ENCODE results near the gene SERPINB3. TPM values are rescaled to one million over a fixed set of nuclear protein-coding genes. Genes with fewer than 3 reads are reported as not detected.

SERPINB3 gene
- total and polyA plus RNA-seq, 2 donors from 2014 or later, result 0.37 TPM; not detected in 1

DNA sequence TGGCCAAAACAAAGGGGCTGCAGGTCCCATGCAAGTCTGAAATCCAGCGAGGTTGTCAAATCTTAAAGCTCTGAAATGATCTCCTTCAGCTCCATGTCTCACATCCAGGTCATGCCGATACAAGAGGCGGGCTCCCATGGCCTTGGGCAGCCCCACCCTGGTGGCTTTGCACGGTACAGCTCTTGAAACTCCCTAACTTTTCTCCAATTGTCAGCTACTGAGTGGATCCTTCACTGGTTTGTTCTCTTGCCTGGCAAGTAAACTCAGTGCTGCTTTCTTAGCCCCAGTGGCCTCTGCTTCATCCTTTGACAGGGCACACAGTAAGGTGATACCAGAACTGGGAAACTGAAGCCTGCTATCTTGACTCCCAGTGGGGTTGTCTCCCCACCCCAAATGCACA, 48.3 kb downstream of the SERPINB3 start:
- H3K9ac ChIP-seq (ENCODE audit: low read length in 3 of 3), result no peak overlapping the region
- TF ChIP-seq, protein P1, sequence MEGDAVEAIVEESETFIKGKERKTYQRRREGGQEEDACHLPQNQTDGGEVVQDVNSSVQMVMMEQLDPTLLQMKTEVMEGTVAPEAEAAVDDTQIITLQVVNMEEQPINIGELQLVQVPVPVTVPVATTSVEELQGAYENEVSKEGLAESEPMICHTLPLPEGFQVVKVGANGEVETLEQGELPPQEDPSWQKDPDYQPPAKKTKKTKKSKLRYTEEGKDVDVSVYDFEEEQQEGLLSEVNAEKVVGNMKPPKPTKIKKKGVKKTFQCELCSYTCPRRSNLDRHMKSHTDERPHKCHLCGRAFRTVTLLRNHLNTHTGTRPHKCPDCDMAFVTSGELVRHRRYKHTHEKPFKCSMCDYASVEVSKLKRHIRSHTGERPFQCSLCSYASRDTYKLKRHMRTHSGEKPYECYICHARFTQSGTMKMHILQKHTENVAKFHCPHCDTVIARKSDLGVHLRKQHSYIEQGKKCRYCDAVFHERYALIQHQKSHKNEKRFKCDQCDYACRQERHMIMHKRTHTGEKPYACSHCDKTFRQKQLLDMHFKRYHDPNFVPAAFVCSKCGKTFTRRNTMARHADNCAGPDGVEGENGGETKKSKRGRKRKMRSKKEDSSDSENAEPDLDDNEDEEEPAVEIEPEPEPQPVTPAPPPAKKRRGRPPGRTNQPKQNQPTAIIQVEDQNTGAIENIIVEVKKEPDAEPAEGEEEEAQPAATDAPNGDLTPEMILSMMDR (IDR thresholded peaks at IDR 0.05; ENCODE audit: borderline replicate concordance, extremely low read depth, insufficient read depth), result no peak
- H3K9me3 ChIP-seq (ENCODE audit: control insufficient read depth in 2 of 3, insufficient read depth in 1 of 3, low read length in 3 of 3), result no peaks in the 10 kb centered on the region
- H3K27me3 ChIP-seq (ENCODE audit: control insufficient read depth, insufficient read depth, low read length), result no peaks in the 10 kb centered on the region
- H3K4me3 ChIP-seq (ENCODE audit: low read length in 3 of 3), result no peak overlapping the region
- DNase-seq, result no peak
- H3K4me1 ChIP-seq (ENCODE audit: control insufficient read depth in 2 of 3, insufficient read depth in 2 of 3, low read depth in 1 of 3, low read length in 3 of 3), result no peaks in the 10 kb centered on the region
- intact Hi-C loops (cut with DNase I), result no loop called here
- no peak overlapping the region for H3K27ac ChIP-seq (ENCODE audit: low read depth in 2 of 2, low read length in 2 of 2)
- H3K36me3 ChIP-seq (ENCODE audit: control insufficient read depth in 2 of 3, insufficient read depth in 3 of 3, low read length in 3 of 3), result no peaks in the 10 kb centered on the region
- FAIRE-seq, result no peak

DNA sequence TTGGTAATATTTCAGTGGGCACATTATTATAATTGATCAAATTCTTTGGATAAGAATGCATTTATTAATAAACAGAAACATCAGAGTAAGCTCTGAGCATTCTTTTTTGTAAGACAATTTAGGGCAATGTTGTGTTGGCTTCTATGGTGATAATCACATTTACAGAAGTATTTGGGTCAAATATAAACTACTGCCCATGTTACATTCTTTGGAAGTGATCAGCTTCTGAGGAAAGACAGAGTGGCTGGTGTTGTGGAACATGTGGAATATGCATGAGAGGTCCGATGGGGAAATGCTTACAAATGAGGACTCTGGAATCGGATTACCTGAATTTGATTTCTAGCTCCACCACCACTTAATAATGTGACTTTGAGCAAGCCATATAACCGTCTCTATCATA, 55.2 kb downstream of the SERPINB3 start:
- FAIRE-seq, result no peak
- no peak overlapping the region for H3K4me3 ChIP-seq (ENCODE audit: low read length in 3 of 3)

More for the DNA sequence above, 55.2 kb downstream of the SERPINB3 start:
- H3K27me3 ChIP-seq (ENCODE audit: control insufficient read depth, insufficient read depth, low read length), result no peaks in the 10 kb centered on the region
- TF ChIP-seq, protein P1 (IDR thresholded peaks at IDR 0.05; ENCODE audit: borderline replicate concordance, extremely low read depth, insufficient read depth), result no peak
- no peak for DNase-seq
- no peak overlapping the region for H3K27ac ChIP-seq (ENCODE audit: low read depth in 2 of 2, low read length in 2 of 2)
- intact Hi-C loops (cut with DNase I), result no loop called here
- H3K9me3 ChIP-seq (ENCODE audit: control insufficient read depth in 2 of 3, insufficient read depth in 1 of 3, low read length in 3 of 3), result no peaks in the 10 kb centered on the region
- no peaks in the 10 kb centered on the region for H3K4me1 ChIP-seq (ENCODE audit: control insufficient read depth in 2 of 3, insufficient read depth in 2 of 3, low read depth in 1 of 3, low read length in 3 of 3)
- no peaks in the 10 kb centered on the region for H3K36me3 ChIP-seq (ENCODE audit: control insufficient read depth in 2 of 3, insufficient read depth in 3 of 3, low read length in 3 of 3)
- no peak overlapping the region for H3K9ac ChIP-seq (ENCODE audit: low read length in 3 of 3)

Other genes with a start within 250 kb of the SERPINB3 start
- gene VPS4B, start 239.4 kb downstream of the SERPINB3 start, total RNA-seq, result 63.7 TPM
- gene VPS4B, start 239.4 kb downstream of the SERPINB3 start, polyA plus RNA-seq (ENCODE audit: insufficient read depth, low read depth, low replicate concordance), result 15.7 TPM
- not detected for gene SERPINB5, start 184.9 kb downstream of the SERPINB3 start, total RNA-seq
- gene SERPINB5, start 184.9 kb downstream of the SERPINB3 start, polyA plus RNA-seq (ENCODE audit: insufficient read depth, low read depth, low replicate concordance), result not detected
- not detected for gene SERPINB12, start 119.5 kb downstream of the SERPINB3 start, total RNA-seq
- gene SERPINB12, start 119.5 kb downstream of the SERPINB3 start, polyA plus RNA-seq (ENCODE audit: insufficient read depth, low read depth, low replicate concordance), result not detected
- not detected for gene SERPINB13, start 74.5 kb downstream of the SERPINB3 start, total RNA-seq
- gene SERPINB13, start 74.5 kb downstream of the SERPINB3 start, polyA plus RNA-seq (ENCODE audit: insufficient read depth, low read depth, low replicate concordance), result not detected
- not detected for gene SERPINB4, start 17.6 kb downstream of the SERPINB3 start, total RNA-seq
- not detected for gene SERPINB4, start 17.6 kb downstream of the SERPINB3 start, polyA plus RNA-seq (ENCODE audit: insufficient read depth, low read depth, low replicate concordance)
- gene SERPINB11, start 41.1 kb upstream of the SERPINB3 start, total RNA-seq, result not detected
- gene SERPINB11, start 41.1 kb upstream of the SERPINB3 start, polyA plus RNA-seq (ENCODE audit: insufficient read depth, low read depth, low replicate concordance), result not detected
- gene SERPINB7, start 113.5 kb upstream of the SERPINB3 start, total RNA-seq, result 0.47 TPM
- gene SERPINB7, start 113.5 kb upstream of the SERPINB3 start, polyA plus RNA-seq (ENCODE audit: insufficient read depth, low read depth, low replicate concordance), result 0.45 TPM
- not detected for gene SERPINB2, start 225.8 kb upstream of the SERPINB3 start, total RNA-seq
- gene SERPINB2, start 225.8 kb upstream of the SERPINB3 start, polyA plus RNA-seq (ENCODE audit: insufficient read depth, low read depth, low replicate concordance), result not detected
- gene SERPINB10, start 246.1 kb upstream of the SERPINB3 start, total RNA-seq, result not detected
- gene SERPINB10, start 246.1 kb upstream of the SERPINB3 start, polyA plus RNA-seq (ENCODE audit: insufficient read depth, low read depth, low replicate concordance), result not detected